ENCODE data around the gene CDCP2. TPM values are rescaled to one million over a fixed set of nuclear protein-coding genes. Genes with fewer than 3 reads are reported as not detected.

Gene CDCP2
- total RNA-seq, 1 experiment from 2014 or later = not detected

GRCh38 chr1:54161495-54162168 lies 8.8 kb upstream of the CDCP2 start:
- no peak overlapping the region for H3K4me2 ChIP-seq (ENCODE audit: low read length)
- H3K4me1 ChIP-seq (ENCODE audit: insufficient read depth, low read length) = peaks cover 12% of the 10 kb centered on the region
- ChIA-PET POLR2A (ENCODE audit: unreplicated experiment) (no interaction called here), CTCF (no interaction called here)
- no peak overlapping the region for H3K4me3 ChIP-seq (ENCODE audit: low read length)
- no TSS peak for BruUV-seq (replicated peaks)
- ATAC-seq (no peak), DNase-seq (no peak)
- no peak overlapping the region for H2AFZ ChIP-seq (ENCODE audit: low read length)
- no peak overlapping the region for H3K27ac ChIP-seq (ENCODE audit: low read length)
- TF ChIP-seq, protein P1, sequence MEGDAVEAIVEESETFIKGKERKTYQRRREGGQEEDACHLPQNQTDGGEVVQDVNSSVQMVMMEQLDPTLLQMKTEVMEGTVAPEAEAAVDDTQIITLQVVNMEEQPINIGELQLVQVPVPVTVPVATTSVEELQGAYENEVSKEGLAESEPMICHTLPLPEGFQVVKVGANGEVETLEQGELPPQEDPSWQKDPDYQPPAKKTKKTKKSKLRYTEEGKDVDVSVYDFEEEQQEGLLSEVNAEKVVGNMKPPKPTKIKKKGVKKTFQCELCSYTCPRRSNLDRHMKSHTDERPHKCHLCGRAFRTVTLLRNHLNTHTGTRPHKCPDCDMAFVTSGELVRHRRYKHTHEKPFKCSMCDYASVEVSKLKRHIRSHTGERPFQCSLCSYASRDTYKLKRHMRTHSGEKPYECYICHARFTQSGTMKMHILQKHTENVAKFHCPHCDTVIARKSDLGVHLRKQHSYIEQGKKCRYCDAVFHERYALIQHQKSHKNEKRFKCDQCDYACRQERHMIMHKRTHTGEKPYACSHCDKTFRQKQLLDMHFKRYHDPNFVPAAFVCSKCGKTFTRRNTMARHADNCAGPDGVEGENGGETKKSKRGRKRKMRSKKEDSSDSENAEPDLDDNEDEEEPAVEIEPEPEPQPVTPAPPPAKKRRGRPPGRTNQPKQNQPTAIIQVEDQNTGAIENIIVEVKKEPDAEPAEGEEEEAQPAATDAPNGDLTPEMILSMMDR (conservative IDR thresholded peaks at IDR 0.05; ENCODE audit: low read depth, low read length) = no peak
- TF ChIP-seq EZH2 (IDR thresholded peaks at IDR 0.05; ENCODE audit: low read length, unreplicated experiment) (no peak), EZH2phosphoT487 (IDR thresholded peaks at IDR 0.05; ENCODE audit: borderline replicate concordance, low read length) (no peak)
- no peaks in the 10 kb centered on the region for H4K20me1 ChIP-seq (ENCODE audit: low read length)
- intact Hi-C loops (cut with micrococcal nuclease) = no loop called here
- H3K27me3 ChIP-seq (ENCODE audit: low read length) = no peaks in the 10 kb centered on the region
- no peaks in the 10 kb centered on the region for H3K79me2 ChIP-seq (ENCODE audit: low read length)
- H3K9ac ChIP-seq (ENCODE audit: low read length) = no peak overlapping the region
- H3F3A ChIP-seq (ENCODE audit: low read length, unreplicated experiment) = no peaks in the 10 kb centered on the region
- no peaks in the 10 kb centered on the region for H3K9me3 ChIP-seq (ENCODE audit: low read length)
- H3K9me2 ChIP-seq (replicated peaks; ENCODE audit: low read length) = no peaks in the 10 kb centered on the region
- H3K36me3 ChIP-seq (ENCODE audit: low read depth, low read length) = no peaks in the 10 kb centered on the region

DNA sequence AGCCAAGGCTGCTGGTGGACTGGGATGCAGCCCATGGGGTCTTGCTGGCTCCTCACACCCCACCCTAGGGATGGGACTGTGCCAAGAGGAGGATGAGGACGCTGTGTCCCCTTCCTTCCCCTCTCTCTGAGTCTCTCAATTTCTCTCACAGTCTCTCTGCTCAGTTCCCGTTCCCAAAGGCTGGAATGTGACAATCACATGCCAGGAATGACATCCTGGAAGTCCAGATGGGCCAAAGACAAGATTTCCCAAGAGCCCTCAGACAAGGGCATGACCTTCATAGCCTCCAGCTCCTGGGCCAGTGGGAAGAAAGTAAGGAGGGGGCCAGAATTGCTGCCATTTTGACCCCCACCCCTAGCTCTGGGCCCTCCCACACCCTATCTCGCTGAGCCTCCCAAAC lies 7.6 kb upstream of the CDCP2 start:
- no peaks in the 10 kb centered on the region for H3K9me3 ChIP-seq (ENCODE audit: low read length)
- H3K9ac ChIP-seq (ENCODE audit: low read length) = no peak overlapping the region
- TF ChIP-seq EZH2phosphoT487 (IDR thresholded peaks at IDR 0.05; ENCODE audit: borderline replicate concordance, low read length) = no peak
- TF ChIP-seq EZH2 (IDR thresholded peaks at IDR 0.05; ENCODE audit: low read length, unreplicated experiment) = no peak
- TF ChIP-seq, protein P1 (conservative IDR thresholded peaks at IDR 0.05; ENCODE audit: low read depth, low read length) = no peak
- H3K9me2 ChIP-seq (replicated peaks; ENCODE audit: low read length) = no peaks in the 10 kb centered on the region
- H3K4me3 ChIP-seq (ENCODE audit: low read length) = no peak overlapping the region
- ChIA-PET POLR2A (ENCODE audit: unreplicated experiment) (no interaction called here), CTCF (no interaction called here)
- no TSS peak for BruUV-seq (replicated peaks)
- no peak overlapping the region for H2AFZ ChIP-seq (ENCODE audit: low read length)
- no peak for DNase-seq
- H3K4me1 ChIP-seq (ENCODE audit: insufficient read depth, low read length) = peaks cover 12% of the 10 kb centered on the region
- intact Hi-C loops (cut with micrococcal nuclease) = no loop called here
- H3K27ac ChIP-seq (ENCODE audit: low read length) = no peak overlapping the region
- no peaks in the 10 kb centered on the region for H3K79me2 ChIP-seq (ENCODE audit: low read length)
- ATAC-seq = no peak
- no peaks in the 10 kb centered on the region for H4K20me1 ChIP-seq (ENCODE audit: low read length)
- H3K36me3 ChIP-seq (ENCODE audit: low read depth, low read length) = no peaks in the 10 kb centered on the region
- no peaks in the 10 kb centered on the region for H3F3A ChIP-seq (ENCODE audit: low read length, unreplicated experiment)
- H3K27me3 ChIP-seq (ENCODE audit: low read length) = no peaks in the 10 kb centered on the region
- H3K4me2 ChIP-seq (ENCODE audit: low read length) = no peak overlapping the region

- no peaks in the 10 kb centered on the region for H3K79me2 ChIP-seq (ENCODE audit: low read length)
- H2AFZ ChIP-seq (ENCODE audit: low read length) = no peak overlapping the region
- peaks cover 12% of the 10 kb centered on the region for H3K4me1 ChIP-seq (ENCODE audit: insufficient read depth, low read length)
- H3K27me3 ChIP-seq (ENCODE audit: low read length) = no peaks in the 10 kb centered on the region
- H3K36me3 ChIP-seq (ENCODE audit: low read depth, low read length) = no peaks in the 10 kb centered on the region
- H3K9me3 ChIP-seq (ENCODE audit: low read length) = no peaks in the 10 kb centered on the region
- BruUV-seq (replicated peaks) = no TSS peak
- H3K27ac ChIP-seq (ENCODE audit: low read length) = no peak overlapping the region
- intact Hi-C loops (cut with micrococcal nuclease) = no loop called here
- no peak overlapping the region for H3K9ac ChIP-seq (ENCODE audit: low read length)
- DNase-seq = no peak
- ChIA-PET CTCF (no interaction called here), POLR2A (ENCODE audit: unreplicated experiment) (no interaction called here)
- no peak overlapping the region for H3K4me3 ChIP-seq (ENCODE audit: low read length)
- TF ChIP-seq, protein P1 (conservative IDR thresholded peaks at IDR 0.05; ENCODE audit: low read depth, low read length) = no peak
- no peak for TF ChIP-seq EZH2 (IDR thresholded peaks at IDR 0.05; ENCODE audit: low read length, unreplicated experiment)
- no peak for TF ChIP-seq EZH2phosphoT487 (IDR thresholded peaks at IDR 0.05; ENCODE audit: borderline replicate concordance, low read length)
- no peak for ATAC-seq
- no peaks in the 10 kb centered on the region for H4K20me1 ChIP-seq (ENCODE audit: low read length)
- no peaks in the 10 kb centered on the region for H3K9me2 ChIP-seq (replicated peaks; ENCODE audit: low read length)
- no peak overlapping the region for H3K4me2 ChIP-seq (ENCODE audit: low read length)
- H3F3A ChIP-seq (ENCODE audit: low read length, unreplicated experiment) = no peaks in the 10 kb centered on the region
Measured at GRCh38 chr1:54159733-54160316, 7.0 kb upstream of the CDCP2 start.

Data from PC-3 (cell line).